HepG2 (cell line): Measurements from ENCODE around the gene SPDYE16. TPM values are rescaled to one million over a fixed set of nuclear protein-coding genes. Genes with fewer than 3 reads are reported as not detected.

Experiments used
- ATAC-seq: fragments of 200-7000 bp; cut with Tn5 transposase; 3 replicates; pipeline ENCODE4 v1.9.1; 2020; ENCODE audit warnings: mild to moderate bottlenecking, moderate library complexity
- BruUV-seq: library from RNA; stranded (reverse); fragments of 400-500 nt; replicated peaks from 2 replicates; lab custom pipeline; 2021; lab: Mats Ljungman, UMichigan
- CTCF ChIA-PET: fragments of 300-600 bp; formaldehyde crosslinking; extraction: SDS; loops from one replicate; lab custom pipeline; 2021; ENCODE audit warnings: low total read pairs, inconsistent platforms, low intra/inter-chr PET ratio; lab: Yijun Ruan, JAX
- POLR2A ChIA-PET: fragments of 350-600 bp; sonication (Branson Sonifier 250); formaldehyde crosslinking; loops from one replicate; lab custom pipeline; 2020; ENCODE audit warnings: antibody characterized with exemption, inconsistent platforms; lab: Yijun Ruan, JAX
- DNase-seq: peaks from one replicate; pipeline ENCODE4 v3.0.0-alpha.2; 2015; ENCODE audit warnings: low spot score
- FAIRE-seq: peaks from 3 replicates; lab custom pipeline; 2011; peaks lifted over from hg19 to GRCh38; lab: Jason Lieb, UNC
- H2AFZ ChIP-seq: one replicate; pipeline ENCODE4 v1.6.1; 2011; ENCODE audit warnings: low read length, inconsistent platforms
- H3K27ac ChIP-seq: fragments of 300-600 bp; 3 replicates; pipeline ENCODE4 v1.8.0; 2011; ENCODE audit warnings: mixed run types, mild to moderate bottlenecking, mixed read lengths, low read length, inconsistent platforms; ENCODE audit not compliant: insufficient read depth; ENCODE audit errors: extremely low read length
- H3K27me3 ChIP-seq, 2 experiments: fragments of 200-600 bp in 1 of 2; 2 replicates in 1 of 2; 3 replicates in 1 of 2; pipeline versions ENCODE4 v1.6.0 to v1.8.0; 2011; ENCODE audit warnings: low read length in 2 of 2, mild to moderate bottlenecking in 2 of 2, moderate library complexity in 2 of 2, inconsistent platforms in 1 of 2; ENCODE audit not compliant: insufficient read depth in 2 of 2, control insufficient read depth in 1 of 2
- H3K36me3 ChIP-seq, 2 experiments: fragments of 200-600 bp in 1 of 2; replicated peaks in 1 of 2; 2 replicates in 1 of 2; 3 replicates in 1 of 2; pipeline versions ENCODE4 v1.5.1 to v1.8.0; 2011; ENCODE audit warnings: low read length in 2 of 2, inconsistent platforms in 1 of 2; ENCODE audit not compliant: insufficient read depth in 2 of 2, control insufficient read depth in 1 of 2
- H3K4me1 ChIP-seq: 2 replicates; pipeline ENCODE4 v1.5.1; 2012; ENCODE audit warnings: low read length, inconsistent platforms; ENCODE audit not compliant: insufficient read depth
- H3K4me2 ChIP-seq: 2 replicates; pipeline ENCODE4 v1.6.0; 2011; ENCODE audit warnings: low read depth, low read length, inconsistent platforms
- H3K4me3 ChIP-seq, 3 experiments: fragments of 200-600 bp in 1 of 3; sonication (generic), shearing (Covaris generic) in 1 of 3; replicated peaks in 1 of 3; 2 replicates each; pipeline ENCODE4 v1.5.1; 2011 to 2016; ENCODE audit warnings: low read length in 3 of 3, inconsistent platforms in 2 of 3, low read depth in 2 of 3, mild to moderate bottlenecking in 2 of 3, control low read depth in 1 of 3, mixed read lengths in 1 of 3; ENCODE audit not compliant: insufficient read depth in 1 of 3
- H3K79me2 ChIP-seq: one replicate; pipeline ENCODE4 v1.6.1; 2011; ENCODE audit warnings: low read length, inconsistent platforms; ENCODE audit not compliant: insufficient read depth
- H3K9ac ChIP-seq: 2 replicates; pipeline ENCODE4 v1.6.0; 2011; ENCODE audit warnings: mild to moderate bottlenecking, low read depth, low read length, inconsistent platforms; ENCODE audit not compliant: insufficient read depth
- H3K9me3 ChIP-seq: 2 replicates; pipeline ENCODE4 v1.5.1; 2012; ENCODE audit warnings: mild to moderate bottlenecking, low read length
- H4K20me1 ChIP-seq: 2 replicates; pipeline ENCODE4 v1.6.0; 2011; ENCODE audit warnings: inconsistent platforms, mild to moderate bottlenecking, low read length, moderate library complexity; ENCODE audit not compliant: insufficient read depth
- HNRNPUL1 ChIP-seq: fragments of 200-400 bp; formaldehyde crosslinking; IDR thresholded peaks from 2 replicates; pipeline ENCODE4 v1.6.1; 2017; ENCODE audit warnings: low read depth, mild to moderate bottlenecking, low read length, moderate library complexity
- NBN ChIP-seq: fragments of 450-650 bp; conservative IDR thresholded peaks from 2 replicates; pipeline ENCODE4 v1.6.1; 2017
- PAF1 ChIP-seq: IDR thresholded peaks from 2 replicates; pipeline ENCODE4 v1.6.1; 2016; ENCODE audit warnings: missing genetic modification reagents, missing compliant biosample characterization
- SALL2 ChIP-seq: sonication (generic); formaldehyde crosslinking; IDR thresholded peaks from 2 replicates; pipeline ENCODE4 v1.8.1; 2023; ENCODE audit warnings: mild to moderate bottlenecking, missing genetic modification reagents, inconsistent platforms
- SMC3 ChIP-seq: IDR thresholded peaks from 2 replicates; pipeline ENCODE4 v1.6.1; 2011; ENCODE audit warnings: low read length, improper control_type of control experiment
- SRSF4 ChIP-seq: fragments of 200-400 bp; formaldehyde crosslinking; IDR thresholded peaks from one replicate; pipeline ENCODE4 v1.6.1; 2018; ENCODE audit warnings: mild to moderate bottlenecking, low read depth, low read length, moderate library complexity; ENCODE audit not compliant: poor library complexity, severe bottlenecking
- SRSF9 ChIP-seq: fragments of 200-400 bp; formaldehyde crosslinking; IDR thresholded peaks from 2 replicates; pipeline ENCODE4 v1.6.1; 2018; ENCODE audit warnings: borderline replicate concordance, mild to moderate bottlenecking, low read depth, low read length; ENCODE audit not compliant: insufficient read depth, poor library complexity, severe bottlenecking
- STAT6 ChIP-seq: sonication (generic); formaldehyde crosslinking; IDR thresholded peaks from 2 replicates; pipeline ENCODE4 v1.4.0; 2020; ENCODE audit warnings: missing genetic modification reagents, mild to moderate bottlenecking, borderline replicate concordance
- TFE3 ChIP-seq: IDR thresholded peaks from 2 replicates; pipeline ENCODE4 v1.6.1; 2016
- TMF1 ChIP-seq: sonication (generic); formaldehyde crosslinking; IDR thresholded peaks from 2 replicates; pipeline ENCODE4 v1.8.1; 2022; ENCODE audit warnings: low read depth, missing genetic modification reagents
- TRIM24 ChIP-seq: sonication (generic); formaldehyde crosslinking; IDR thresholded peaks from 2 replicates; pipeline ENCODE4 v1.8.0; 2022; ENCODE audit warnings: mild to moderate bottlenecking, missing genetic modification reagents
- ZBTB21 ChIP-seq: sonication (generic); formaldehyde crosslinking; IDR thresholded peaks from 2 replicates; pipeline ENCODE4 v1.4.0; 2020; ENCODE audit warnings: missing genetic modification reagents
- ZBTB39 ChIP-seq: sonication (generic); formaldehyde crosslinking; IDR thresholded peaks from 2 replicates; pipeline ENCODE4 v1.5.0; 2020; ENCODE audit warnings: missing genetic modification reagents
- ZC3H4 ChIP-seq: sonication (generic); formaldehyde crosslinking; IDR thresholded peaks from 2 replicates; pipeline ENCODE4 v1.4.0; 2020; ENCODE audit warnings: missing genetic modification reagents, borderline replicate concordance
- ZNF101 ChIP-seq: sonication (generic); formaldehyde crosslinking; IDR thresholded peaks from 2 replicates; pipeline ENCODE4 v1.4.0; 2020; ENCODE audit warnings: mild to moderate bottlenecking, low read depth, missing genetic modification reagents, borderline replicate concordance
- ZNF572 ChIP-seq: sonication (generic); formaldehyde crosslinking; IDR thresholded peaks from 2 replicates; pipeline ENCODE4 v1.5.1; 2020; ENCODE audit warnings: mild to moderate bottlenecking, missing genetic modification reagents
- WGBS: methylation state at CpG from one replicate; pipeline ENCODE4 v1.1.6; 2017; ENCODE audit warnings: low lambda C conversion rate; 5-methylcytosine and 5-hydroxymethylcytosine counted together
- in situ Hi-C: cut with HindIII; loops from 2 replicates; pipeline ENCODE4 v1.10.0; 2017; ENCODE audit warnings: low pct_unique_long_range_greater_than_20kb; ENCODE audit not compliant: extremely low pct_ligation_motif_present
- intact Hi-C: fragments of 100-400 bp; cut with micrococcal nuclease; formaldehyde crosslinking; loops from one replicate; pipeline ENCODE4 v1.10.0; 2022; ENCODE audit not compliant: unreplicated experiment
- polyA plus RNA-seq, 8 experiments: library from polyadenylated mRNA; depleted of rRNA in 3 of 8; stranded (reverse) in 7 of 8; unstranded in 1 of 8; fragments of >200 nt; fragmentation: Illumina TruSeq in 4 of 8; extraction: Trizol in 4 of 8; gene quantifications; 2 replicates each; pipeline versions ENCODE4 v1.2.1 to v1.2.3, GENCODE V29; 2011 to 2016; ENCODE audit warnings: low read depth in 4 of 8, missing spikeins in 1 of 8, mixed read lengths in 1 of 8; ENCODE audit not compliant: insufficient read depth in 1 of 8
- total RNA-seq, 5 experiments: library from RNA; depleted of rRNA; stranded (reverse); fragments of >200 nt; fragmentation: Illumina TruSeq; extraction: Trizol; gene quantifications; 2 replicates each; pipeline ENCODE4 v1.2.3, GENCODE V29; 2016; ENCODE audit warnings: low read depth in 1 of 5

The SPDYE16 gene
- total and polyA plus RNA-seq, 2 of the 13 experiments (the other 11 are each of a cell fraction or from before 2014, with no cell fraction given): 0.11 TPM; not detected in 1

GRCh38 chr7:76512941-76513816 lies 29.9 kb downstream of the SPDYE16 start:
- Histone ChIP-seq H2AFZ (no peak overlapping the region), H3K4me3 (peak overlapping the region; percentile 45 to 75 (median 50); a peak in 4 of 6 replicates), H4K20me1 (no peaks in the 10 kb centered on the region), H3K4me1 (peaks cover 49% of the 10 kb centered on the region), H3K79me2 (no peaks in the 10 kb centered on the region), H3K27me3 (peaks cover 2 to 5% of the 10 kb centered on the region in 2 experiments; a peak in 1 of 5 replicates), H3K9me3 (no peaks in the 10 kb centered on the region), H3K9ac (peak overlapping the region; percentile 49), H3K27ac (no peak overlapping the region), H3K4me2 (peak overlapping the region; percentile 93), H3K36me3 (no peaks in the 10 kb centered on the region)
- FAIRE-seq (no peak), DNase-seq (peak; percentile 54), ATAC-seq (peak; percentile 76)
- in situ Hi-C loops: no loop called here
- 0% methylated on average over 6 of the region's 21 CpGs for WGBS
- POLR2A ChIA-PET: interaction anchor here (0.6 kb wide), 1 partner anchor 92 kb away, joined by 5 read pairs; no protein-coding TSS in a partner anchor
- CTCF ChIA-PET: no interaction called here
- BruUV-seq: no TSS peak
- intact Hi-C loops: no loop called here
- TF ChIP-seq PAF1 (CRISPR knock-in tag) (no peak), ZNF572 (CRISPR knock-in tag) (peak; percentile 88; the same call in 1 of the 2 replicates), SALL2 (CRISPR knock-in tag) (no peak), NBN (no peak), HNRNPUL1 (no peak), TFE3 (CRISPR knock-in tag) (no peak), SMC3 (no peak), SRSF4 (no peak), ZBTB39 (no peak), TMF1 (CRISPR knock-in tag) (no peak), ZNF101 (CRISPR knock-in tag) (no peak), TRIM24 (no peak), STAT6 (no peak), SRSF9 (no peak), ZBTB21 (CRISPR knock-in tag) (no peak), ZC3H4 (CRISPR knock-in tag) (no peak)
